ENCODE results near the gene GBF1. TPM values are rescaled to one million over a fixed set of nuclear protein-coding genes. Genes with fewer than 3 reads are reported as not detected.
"Not testable (repeated sequence)": the region's sequence is repeated elsewhere in the genome, so short reads cannot be mapped to it uniquely, and the experiment has no call there.

The GBF1 gene
- total RNA-seq, 1 donor from 2014 or later = 36.3 TPM

DNA sequence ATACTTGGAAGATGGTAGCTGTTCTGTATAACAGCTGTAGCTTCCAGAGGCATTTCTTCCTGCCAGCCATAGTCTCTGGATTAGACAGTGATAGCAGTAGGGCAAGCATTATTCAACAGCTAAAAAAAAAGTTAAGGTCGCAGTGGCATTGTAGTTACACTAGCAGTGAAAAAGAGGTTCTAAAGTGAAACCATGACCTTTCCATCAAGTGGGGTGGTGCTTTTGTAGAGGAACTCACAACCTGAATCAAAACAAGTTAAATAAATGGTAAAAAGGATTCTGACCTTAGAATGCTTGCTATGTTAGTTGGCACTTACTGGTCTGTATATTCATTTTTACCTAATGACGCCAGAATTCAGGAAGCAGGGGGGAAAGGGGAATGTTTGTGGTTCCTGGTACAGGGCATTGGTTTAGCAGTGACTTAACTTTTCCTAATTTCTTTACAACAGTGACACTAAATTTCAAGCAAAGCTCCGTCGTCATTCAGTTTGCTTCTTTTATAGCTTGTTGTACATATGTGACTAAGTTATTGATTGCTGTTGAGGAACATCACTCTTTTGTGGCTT, 55.0 kb downstream of the GBF1 start:
- H3K4me3 ChIP-seq (ENCODE audit: low read depth, low read length) = peak overlapping the region; percentile 21
- TF ChIP-seq, protein P1, sequence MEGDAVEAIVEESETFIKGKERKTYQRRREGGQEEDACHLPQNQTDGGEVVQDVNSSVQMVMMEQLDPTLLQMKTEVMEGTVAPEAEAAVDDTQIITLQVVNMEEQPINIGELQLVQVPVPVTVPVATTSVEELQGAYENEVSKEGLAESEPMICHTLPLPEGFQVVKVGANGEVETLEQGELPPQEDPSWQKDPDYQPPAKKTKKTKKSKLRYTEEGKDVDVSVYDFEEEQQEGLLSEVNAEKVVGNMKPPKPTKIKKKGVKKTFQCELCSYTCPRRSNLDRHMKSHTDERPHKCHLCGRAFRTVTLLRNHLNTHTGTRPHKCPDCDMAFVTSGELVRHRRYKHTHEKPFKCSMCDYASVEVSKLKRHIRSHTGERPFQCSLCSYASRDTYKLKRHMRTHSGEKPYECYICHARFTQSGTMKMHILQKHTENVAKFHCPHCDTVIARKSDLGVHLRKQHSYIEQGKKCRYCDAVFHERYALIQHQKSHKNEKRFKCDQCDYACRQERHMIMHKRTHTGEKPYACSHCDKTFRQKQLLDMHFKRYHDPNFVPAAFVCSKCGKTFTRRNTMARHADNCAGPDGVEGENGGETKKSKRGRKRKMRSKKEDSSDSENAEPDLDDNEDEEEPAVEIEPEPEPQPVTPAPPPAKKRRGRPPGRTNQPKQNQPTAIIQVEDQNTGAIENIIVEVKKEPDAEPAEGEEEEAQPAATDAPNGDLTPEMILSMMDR (conservative IDR thresholded peaks at IDR 0.05; ENCODE audit: low read depth, low read length) = no peak
- peak; percentile 73 for DNase-seq (ENCODE audit: low read depth)

DNA sequence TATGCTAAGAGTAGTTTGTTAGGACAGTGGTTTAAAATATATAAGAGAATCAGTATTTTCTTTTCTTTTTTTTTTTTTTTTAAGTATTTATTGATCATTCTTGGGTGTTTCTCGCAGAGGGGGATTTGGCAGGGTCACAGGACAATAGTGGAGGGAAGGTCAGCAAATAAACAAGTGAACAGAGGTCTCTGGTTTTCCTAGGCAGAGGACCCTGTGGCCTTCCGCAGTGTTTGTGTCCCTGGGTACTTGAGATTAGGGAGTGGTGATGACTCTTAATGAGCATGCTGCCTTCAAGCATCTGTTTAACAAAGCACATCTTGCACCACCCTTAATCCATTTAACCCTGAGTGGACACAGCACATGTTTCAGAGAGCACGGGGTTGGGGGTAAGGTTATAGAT, 55.6 kb downstream of the GBF1 start:
- not testable (repeated sequence) for DNase-seq (ENCODE audit: low read depth)
- H3K4me3 ChIP-seq (ENCODE audit: low read depth, low read length) = peak overlapping the region; percentile 21

DNA sequence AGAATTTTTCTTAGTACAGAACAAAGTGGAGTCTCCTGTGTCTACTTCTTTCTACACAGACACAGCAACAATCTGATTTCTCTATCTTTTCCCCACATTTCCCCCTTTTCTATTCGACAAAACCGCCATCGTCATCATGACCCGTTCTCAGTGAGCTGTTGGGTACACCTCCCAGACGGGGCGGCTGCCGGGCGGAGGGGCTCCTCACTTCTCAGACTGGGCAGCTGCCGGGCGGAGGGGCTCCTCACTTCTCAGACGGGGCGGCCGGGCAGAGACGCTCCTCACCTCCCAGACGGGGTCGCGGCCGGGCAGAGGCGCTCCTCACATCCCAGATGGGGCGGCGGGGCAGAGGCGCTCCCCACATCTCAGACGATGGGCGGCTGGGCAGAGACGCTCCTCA, 56.0 kb downstream of the GBF1 start:
- DNase-seq (ENCODE audit: low read depth) = not testable (repeated sequence)
- H3K4me3 ChIP-seq (ENCODE audit: low read depth, low read length) = peak overlapping the region; percentile 30

DNA sequence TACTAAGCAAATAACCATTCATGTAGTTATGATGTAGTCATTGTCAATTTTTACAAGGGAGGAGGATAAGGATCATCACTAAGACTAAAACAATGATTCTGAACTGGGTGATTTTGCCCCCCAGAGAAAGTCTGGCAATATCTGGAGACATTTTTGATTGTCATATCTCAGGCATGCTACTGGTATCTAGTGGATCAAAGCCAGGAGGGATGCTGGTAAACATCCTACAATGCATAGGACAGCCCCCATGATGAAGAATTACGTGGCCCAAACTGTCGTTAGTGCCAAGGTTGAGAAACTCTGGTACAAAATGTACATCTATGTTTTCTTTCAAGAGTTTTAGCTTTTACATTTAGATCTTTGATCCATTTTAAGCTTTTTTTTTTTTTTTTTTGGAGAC, 57.3 kb downstream of the GBF1 start:
- no peak for DNase-seq (ENCODE audit: low read depth)
- TF ChIP-seq, protein P1 (conservative IDR thresholded peaks at IDR 0.05; ENCODE audit: low read depth, low read length) = no peak
- no peak overlapping the region for H3K4me3 ChIP-seq (ENCODE audit: low read depth, low read length)

DNA sequence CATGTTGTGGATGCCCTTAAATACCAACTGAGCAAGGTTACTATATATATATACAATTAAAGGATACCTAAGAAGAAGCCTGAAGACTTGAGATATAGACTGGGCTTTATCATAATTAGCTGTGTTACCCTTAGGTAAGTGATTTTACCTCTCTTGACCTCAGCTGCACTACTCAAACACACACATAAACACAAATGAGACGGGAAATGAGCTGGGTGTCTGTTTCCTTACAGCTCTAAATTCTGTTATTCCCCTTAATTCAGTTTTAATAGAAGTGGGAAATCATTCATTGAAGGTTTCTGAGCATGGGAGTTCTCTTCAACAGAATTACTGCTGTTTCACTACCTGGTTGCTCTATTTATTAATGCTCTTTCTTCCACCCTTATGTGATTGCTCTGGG, 60.7 kb downstream of the GBF1 start:
- TF ChIP-seq, protein P1 (conservative IDR thresholded peaks at IDR 0.05; ENCODE audit: low read depth, low read length) = no peak
- no peak overlapping the region for H3K4me3 ChIP-seq (ENCODE audit: low read depth, low read length)
- DNase-seq (ENCODE audit: low read depth) = no peak

DNA sequence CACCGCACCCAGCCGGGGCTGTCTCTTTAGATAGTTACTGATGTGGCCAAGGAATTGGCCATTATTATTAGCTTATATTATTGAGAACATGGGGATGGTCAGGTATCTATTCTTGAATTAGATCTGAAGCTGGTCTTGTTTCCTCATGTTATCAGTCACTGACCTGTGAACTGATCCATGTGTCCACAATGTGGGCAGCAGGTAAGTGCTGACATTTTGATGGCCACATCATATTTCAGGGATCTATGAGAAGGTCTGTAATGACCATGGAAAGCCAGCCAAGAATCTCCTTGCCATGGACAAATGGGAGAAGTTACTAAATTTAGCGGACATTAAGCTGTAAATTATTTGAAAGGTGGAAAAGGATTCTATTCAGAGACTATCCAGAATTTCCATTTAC, 61.4 kb downstream of the GBF1 start:
- no peak overlapping the region for H3K4me3 ChIP-seq (ENCODE audit: low read depth, low read length)
- TF ChIP-seq, protein P1 (conservative IDR thresholded peaks at IDR 0.05; ENCODE audit: low read depth, low read length) = no peak
- DNase-seq (ENCODE audit: low read depth) = no peak

DNA sequence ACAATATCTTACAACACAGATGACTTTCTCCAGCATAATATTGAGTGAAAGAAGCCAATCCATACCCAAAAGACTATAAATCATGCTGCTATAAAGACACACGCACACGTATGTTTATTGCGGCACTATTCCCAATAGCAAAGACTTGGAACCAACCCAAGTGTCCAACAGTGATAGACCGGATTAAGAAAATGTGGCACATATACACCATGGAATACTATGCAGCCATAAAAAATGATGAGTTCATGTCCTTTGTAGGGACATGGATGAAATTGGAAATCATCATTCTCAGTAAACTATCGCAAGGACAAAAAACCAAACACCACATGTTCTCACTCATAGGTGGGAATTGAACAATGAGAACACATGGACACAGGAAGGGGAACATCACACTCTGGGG, 63.0 kb downstream of the GBF1 start:
- DNase-seq (ENCODE audit: low read depth) = not testable (repeated sequence)

DNA sequence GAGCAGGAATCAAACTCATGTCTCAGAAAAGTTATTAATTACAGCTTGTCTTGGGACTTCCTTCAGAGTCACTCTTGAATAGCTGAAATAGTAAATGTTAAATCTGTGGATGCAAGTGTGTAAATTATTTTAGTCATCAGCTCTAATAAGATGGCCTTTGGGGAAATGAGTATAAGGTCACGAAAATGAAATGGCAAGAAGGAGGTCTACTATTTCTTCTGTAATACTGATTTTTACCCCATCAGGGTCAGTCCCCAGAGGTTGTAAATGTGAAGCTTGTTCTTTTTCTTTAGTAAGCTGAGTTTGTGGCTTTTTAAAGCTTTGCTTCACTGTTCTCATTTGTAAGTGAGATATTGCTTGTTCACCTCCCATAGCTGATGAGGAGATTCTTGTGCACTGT, 63.9 kb downstream of the GBF1 start:
- DNase-seq (ENCODE audit: low read depth) = no peak
- TF ChIP-seq, protein P1 (conservative IDR thresholded peaks at IDR 0.05; ENCODE audit: low read depth, low read length) = no peak
- H3K4me3 ChIP-seq (ENCODE audit: low read depth, low read length) = no peak overlapping the region

More for the DNA sequence above, 63.0 kb downstream of the GBF1 start:
- not testable (repeated sequence) for H3K4me3 ChIP-seq (ENCODE audit: low read depth, low read length)

DNA sequence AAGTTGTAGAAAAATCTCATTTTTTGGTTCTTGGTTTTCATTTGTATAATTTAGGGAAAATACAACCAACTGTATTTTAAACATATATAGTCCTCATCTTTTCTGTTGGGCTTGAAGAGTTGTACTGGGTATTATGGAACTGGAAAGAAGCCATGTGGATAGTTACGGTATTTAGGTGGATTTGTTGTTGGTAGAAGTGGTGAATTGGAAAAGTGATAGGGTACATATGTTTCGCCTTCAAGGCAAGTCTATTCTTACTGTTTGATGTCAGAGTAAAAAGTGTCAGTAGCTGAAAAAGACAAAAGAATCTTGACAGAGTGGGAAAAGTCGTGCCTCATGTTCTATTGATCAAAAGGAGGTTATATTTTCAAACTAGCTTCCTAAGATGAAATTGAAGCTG, 64.6 kb downstream of the GBF1 start:
- no peak for DNase-seq (ENCODE audit: low read depth)
- no peak overlapping the region for H3K4me3 ChIP-seq (ENCODE audit: low read depth, low read length)
- TF ChIP-seq, protein P1 (conservative IDR thresholded peaks at IDR 0.05; ENCODE audit: low read depth, low read length) = no peak

All from epithelial cell of proximal tubule (primary cell).